Measurements from ENCODE around the gene SERPINA4. TPM values are rescaled to one million over a fixed set of nuclear protein-coding genes. Genes with fewer than 3 reads are reported as not detected.

SERPINA4 gene
- total RNA-seq, 1 donor: not detected

GRCh38 chr14:94564381-94564780 lies 3.1 kb downstream of the SERPINA4 start:
- no peak overlapping the region for H3K4me3 ChIP-seq (ENCODE audit: low read depth, low read length)
- no peak for DNase-seq (ENCODE audit: low read depth)
- TF ChIP-seq CTCF (IDR thresholded peaks at IDR 0.05; ENCODE audit: insufficient read depth, low read length): no peak

GRCh38 chr14:94568186-94568585 lies 6.9 kb downstream of the SERPINA4 start:
- DNase-seq (ENCODE audit: low read depth): no peak
- TF ChIP-seq CTCF (IDR thresholded peaks at IDR 0.05; ENCODE audit: insufficient read depth, low read length): no peak
- H3K4me3 ChIP-seq (ENCODE audit: low read depth, low read length): no peak overlapping the region

GRCh38 chr14:94569381-94570001 lies 8.2 kb downstream of the SERPINA4 start:
- no peak for TF ChIP-seq CTCF (IDR thresholded peaks at IDR 0.05; ENCODE audit: insufficient read depth, low read length)
- no peak overlapping the region for H3K4me3 ChIP-seq (ENCODE audit: low read depth, low read length)
- DNase-seq (ENCODE audit: low read depth): no peak

- no peak overlapping the region for H3K4me3 ChIP-seq (ENCODE audit: low read depth, low read length)
- no peak for DNase-seq (ENCODE audit: low read depth)
- no peak for TF ChIP-seq CTCF (IDR thresholded peaks at IDR 0.05; ENCODE audit: insufficient read depth, low read length)
Measured at GRCh38 chr14:94570002-94570400, 8.8 kb downstream of the SERPINA4 start.

- DNase-seq (ENCODE audit: low read depth): no peak
- no peak overlapping the region for H3K4me3 ChIP-seq (ENCODE audit: low read depth, low read length)
- no peak for TF ChIP-seq CTCF (IDR thresholded peaks at IDR 0.05; ENCODE audit: insufficient read depth, low read length)
Measured at GRCh38 chr14:94570440-94570839, 9.2 kb downstream of the SERPINA4 start.

GRCh38 chr14:94571395-94571794 lies 10.2 kb downstream of the SERPINA4 start:
- peak; percentile 49 for DNase-seq (ENCODE audit: low read depth)
- no peak for TF ChIP-seq CTCF (IDR thresholded peaks at IDR 0.05; ENCODE audit: insufficient read depth, low read length)
- H3K4me3 ChIP-seq (ENCODE audit: low read depth, low read length): no peak overlapping the region

GRCh38 chr14:94571950-94572349 lies 10.7 kb downstream of the SERPINA4 start:
- peak; percentile 63 for DNase-seq (ENCODE audit: low read depth)
- TF ChIP-seq CTCF (IDR thresholded peaks at IDR 0.05; ENCODE audit: insufficient read depth, low read length): no peak
- H3K4me3 ChIP-seq (ENCODE audit: low read depth, low read length): no peak overlapping the region
